Measurements from ENCODE around the gene HPX.

DNA sequence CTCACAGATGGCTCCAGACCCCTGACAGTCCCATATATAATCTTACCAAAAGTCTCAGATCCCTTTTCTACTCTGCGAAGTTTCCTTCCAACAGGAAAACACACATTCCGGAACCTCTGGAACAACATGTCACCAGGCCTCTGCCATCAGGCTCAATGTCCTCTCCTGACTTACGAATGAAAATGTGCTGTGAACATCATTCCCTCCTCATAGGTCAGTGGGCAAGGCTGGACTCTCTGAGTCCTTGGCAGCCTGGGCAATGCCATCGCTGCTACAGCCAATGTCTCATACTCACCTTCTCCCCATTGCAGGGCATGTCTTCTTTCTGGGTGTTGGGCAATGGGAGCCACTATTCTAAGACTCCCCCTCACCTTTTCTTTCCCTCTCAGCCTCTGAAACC, 1.7 kb upstream of the HPX start:
- TF ChIP-seq, protein P1, sequence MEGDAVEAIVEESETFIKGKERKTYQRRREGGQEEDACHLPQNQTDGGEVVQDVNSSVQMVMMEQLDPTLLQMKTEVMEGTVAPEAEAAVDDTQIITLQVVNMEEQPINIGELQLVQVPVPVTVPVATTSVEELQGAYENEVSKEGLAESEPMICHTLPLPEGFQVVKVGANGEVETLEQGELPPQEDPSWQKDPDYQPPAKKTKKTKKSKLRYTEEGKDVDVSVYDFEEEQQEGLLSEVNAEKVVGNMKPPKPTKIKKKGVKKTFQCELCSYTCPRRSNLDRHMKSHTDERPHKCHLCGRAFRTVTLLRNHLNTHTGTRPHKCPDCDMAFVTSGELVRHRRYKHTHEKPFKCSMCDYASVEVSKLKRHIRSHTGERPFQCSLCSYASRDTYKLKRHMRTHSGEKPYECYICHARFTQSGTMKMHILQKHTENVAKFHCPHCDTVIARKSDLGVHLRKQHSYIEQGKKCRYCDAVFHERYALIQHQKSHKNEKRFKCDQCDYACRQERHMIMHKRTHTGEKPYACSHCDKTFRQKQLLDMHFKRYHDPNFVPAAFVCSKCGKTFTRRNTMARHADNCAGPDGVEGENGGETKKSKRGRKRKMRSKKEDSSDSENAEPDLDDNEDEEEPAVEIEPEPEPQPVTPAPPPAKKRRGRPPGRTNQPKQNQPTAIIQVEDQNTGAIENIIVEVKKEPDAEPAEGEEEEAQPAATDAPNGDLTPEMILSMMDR (IDR thresholded peaks at IDR 0.05; ENCODE audit: borderline replicate concordance, extremely low read depth, low read length, poor library complexity, severe bottlenecking) = no peak
- TF ChIP-seq EZH2 (IDR thresholded peaks at IDR 0.05; ENCODE audit: borderline replicate concordance, low read depth, low read length, severe bottlenecking) = no peak

Measured in DND-41 (cell line).